Mesenchymal stem cell (in vitro differentiated cells and primary cell): ENCODE results near the gene CPXM2.

ENCODE experiments used
- DNase-seq: peaks from one replicate; pipeline ENCODE4 v3.0.0-alpha.2; 2013
- H2AFZ ChIP-seq: one replicate; pipeline ENCODE4 v1.6.1; 2013; ENCODE audit warnings: low read depth, mild to moderate bottlenecking, control low read depth, inconsistent platforms, low read length, moderate library complexity
- H2AK5ac ChIP-seq: 2 replicates; pipeline ENCODE4 v1.6.1; 2013; ENCODE audit warnings: low read length, moderate library complexity, mild to moderate bottlenecking, inconsistent platforms; ENCODE audit not compliant: severe bottlenecking
- H2BK120ac ChIP-seq: one replicate; pipeline ENCODE4 v1.6.1; 2013; ENCODE audit warnings: low read depth, mild to moderate bottlenecking, inconsistent platforms, low read length, moderate library complexity
- H2BK12ac ChIP-seq, 2 experiments: one replicate each; pipeline ENCODE4 v1.6.1; 2013; ENCODE audit warnings: inconsistent platforms in 2 of 2, low read length in 2 of 2, mild to moderate bottlenecking in 2 of 2, moderate library complexity in 2 of 2, control low read depth in 1 of 2
- H2BK15ac ChIP-seq: one replicate; pipeline ENCODE4 v1.6.1; 2013; ENCODE audit warnings: mild to moderate bottlenecking, low read depth, inconsistent platforms; ENCODE audit not compliant: poor library complexity, severe bottlenecking
- H2BK5ac ChIP-seq: 2 replicates; pipeline ENCODE4 v1.6.1; 2013; ENCODE audit warnings: low read depth, mild to moderate bottlenecking, low read length, control low read depth, inconsistent platforms; ENCODE audit not compliant: poor library complexity, severe bottlenecking
- H3K14ac ChIP-seq, 2 experiments: one replicate each; pipeline ENCODE4 v1.6.1; 2013; ENCODE audit warnings: inconsistent platforms in 2 of 2, low read length in 2 of 2, control low read depth in 1 of 2, mild to moderate bottlenecking in 1 of 2, moderate library complexity in 1 of 2
- H3K18ac ChIP-seq, 2 experiments: one replicate each; pipeline ENCODE4 v1.6.1; 2013; ENCODE audit warnings: inconsistent platforms in 2 of 2, low read length in 2 of 2, control low read depth in 1 of 2, low read depth in 1 of 2, mild to moderate bottlenecking in 1 of 2
- H3K23ac ChIP-seq, 2 experiments: one replicate each; pipeline ENCODE4 v1.6.1; 2013; ENCODE audit warnings: inconsistent platforms in 2 of 2, low read length in 2 of 2, mild to moderate bottlenecking in 2 of 2, moderate library complexity in 2 of 2, control low read depth in 1 of 2
- H3K27ac ChIP-seq: 2 replicates; pipeline ENCODE4 v1.5.1; 2013; ENCODE audit warnings: mild to moderate bottlenecking, moderate library complexity, low read length, control low read depth, inconsistent platforms; ENCODE audit not compliant: poor library complexity, severe bottlenecking
- H3K27me3 ChIP-seq, 2 experiments: 2 replicates each; pipeline versions ENCODE4 v1.6.1 to v1.7.0; 2013; ENCODE audit warnings: low read length in 2 of 2, mild to moderate bottlenecking in 2 of 2, moderate library complexity in 2 of 2, control low read depth in 1 of 2, inconsistent platforms in 1 of 2; ENCODE audit not compliant: control insufficient read depth in 1 of 2, insufficient read depth in 1 of 2
- H3K36me3 ChIP-seq, 2 experiments: 2 replicates each; pipeline versions ENCODE4 v1.6.1 to v1.7.0; 2013; ENCODE audit warnings: low read length in 2 of 2, control low read depth in 1 of 2, inconsistent platforms in 1 of 2, low read depth in 1 of 2, mild to moderate bottlenecking in 1 of 2; ENCODE audit not compliant: insufficient read depth in 2 of 2, control insufficient read depth in 1 of 2
- H3K4ac ChIP-seq, 2 experiments: one replicate each; pipeline ENCODE4 v1.6.1; 2013; ENCODE audit warnings: inconsistent platforms in 2 of 2, low read length in 2 of 2, mild to moderate bottlenecking in 2 of 2, moderate library complexity in 2 of 2, control low read depth in 1 of 2, low read depth in 1 of 2
- H3K4me1 ChIP-seq: 2 replicates; pipeline ENCODE4 v1.6.1; 2013; ENCODE audit warnings: low read depth, low read length, control low read depth; ENCODE audit not compliant: control insufficient read depth, insufficient read depth
- H3K4me2 ChIP-seq: 2 replicates; pipeline ENCODE4 v1.6.1; 2013; ENCODE audit warnings: low read length, mild to moderate bottlenecking, inconsistent platforms; ENCODE audit not compliant: poor library complexity, severe bottlenecking
- H3K4me3 ChIP-seq, 2 experiments: 2 replicates each; pipeline versions ENCODE4 v1.5.1 to v1.7.0; 2013; ENCODE audit warnings: low read length in 2 of 2, mild to moderate bottlenecking in 2 of 2, control low read depth in 1 of 2, low read depth in 1 of 2; ENCODE audit not compliant: insufficient read depth in 1 of 2
- H3K79me1 ChIP-seq: replicated peaks from 2 replicates; pipeline ENCODE4 v1.6.1; 2013; ENCODE audit warnings: mild to moderate bottlenecking, control low read depth, low read length, inconsistent platforms; ENCODE audit not compliant: poor library complexity, severe bottlenecking
- H3K9ac ChIP-seq: 2 replicates; pipeline ENCODE4 v1.7.0; 2013; ENCODE audit warnings: mild to moderate bottlenecking, low read length, moderate library complexity
- H3K9me3 ChIP-seq: 2 replicates; pipeline ENCODE4 v1.7.0; 2013; ENCODE audit warnings: mild to moderate bottlenecking, low read length; ENCODE audit not compliant: control insufficient read depth
- H4K8ac ChIP-seq: one replicate; pipeline ENCODE4 v1.6.1; 2013; ENCODE audit warnings: inconsistent platforms, mild to moderate bottlenecking, low read length, moderate library complexity
- H4K91ac ChIP-seq: one replicate; pipeline ENCODE4 v1.6.1; 2013; ENCODE audit warnings: mild to moderate bottlenecking, low read length, inconsistent platforms
- WGBS: methylation state at CpG from one replicate; pipeline ENCODE4 v1.1.7; 2013; ENCODE audit warnings: mixed read lengths; 5-methylcytosine and 5-hydroxymethylcytosine counted together

Gene CPXM2

GRCh38 chr10:123757853-123758252, 133.8 kb downstream of the CPXM2 start:
- H2BK5ac ChIP-seq = no peak overlapping the region
- no peaks in the 10 kb centered on the region for H3K27me3 ChIP-seq

GRCh38 chr10:123755061-123755460, 136.5 kb downstream of the CPXM2 start:
- H2BK12ac ChIP-seq = no peak overlapping the region
- H3K27me3 ChIP-seq = no peaks in the 10 kb centered on the region
- no peak overlapping the region for H2BK5ac ChIP-seq
- no peak overlapping the region for H3K9ac ChIP-seq
- no peak overlapping the region for H4K91ac ChIP-seq
- H4K8ac ChIP-seq = no peak overlapping the region
- H3K14ac ChIP-seq = no peak overlapping the region
- no peak overlapping the region for H2BK120ac ChIP-seq
- no peak overlapping the region for H3K4me3 ChIP-seq
- H3K79me1 ChIP-seq = no peaks in the 10 kb centered on the region
- H2AK5ac ChIP-seq = no peak overlapping the region
- no peaks in the 10 kb centered on the region for H3K9me3 ChIP-seq
- no peak overlapping the region for H2BK15ac ChIP-seq
- H3K27ac ChIP-seq = no peak overlapping the region
- no peak for DNase-seq
- no peak overlapping the region for H3K18ac ChIP-seq
- no peaks in the 10 kb centered on the region for H3K4me1 ChIP-seq
- WGBS = 54% methylated on average over 2 of the region's 2 CpGs
- no peak overlapping the region for H3K4ac ChIP-seq
- no peak overlapping the region for H3K23ac ChIP-seq
- no peak overlapping the region for H2AFZ ChIP-seq
- H3K4me2 ChIP-seq = no peak overlapping the region
- peaks cover 0 to 26% of the 10 kb centered on the region in 2 experiments for H3K36me3 ChIP-seq

More at GRCh38 chr10:123757853-123758252, 133.8 kb downstream of the CPXM2 start:
- H2BK12ac ChIP-seq = no peak overlapping the region
- no peak for DNase-seq
- no peak overlapping the region for H3K27ac ChIP-seq
- H4K8ac ChIP-seq = no peak overlapping the region
- WGBS = 69% methylated on average over 6 of the region's 6 CpGs
- H3K4me2 ChIP-seq = no peak overlapping the region
- no peak overlapping the region for H3K4ac ChIP-seq
- H2AK5ac ChIP-seq = no peak overlapping the region
- no peaks in the 10 kb centered on the region for H3K79me1 ChIP-seq
- H3K9me3 ChIP-seq = no peaks in the 10 kb centered on the region
- H3K14ac ChIP-seq = no peak overlapping the region
- no peak overlapping the region for H2AFZ ChIP-seq
- no peak overlapping the region for H4K91ac ChIP-seq
- no peak overlapping the region for H3K4me3 ChIP-seq
- no peak overlapping the region for H3K9ac ChIP-seq
- H3K18ac ChIP-seq = no peak overlapping the region
- H2BK15ac ChIP-seq = no peak overlapping the region
- no peak overlapping the region for H3K23ac ChIP-seq
- H3K36me3 ChIP-seq = peaks cover 0 to 28% of the 10 kb centered on the region in 2 experiments
- no peak overlapping the region for H2BK120ac ChIP-seq
- H3K4me1 ChIP-seq = no peaks in the 10 kb centered on the region

GRCh38 chr10:123754123-123754522, 137.5 kb downstream of the CPXM2 start:
- no peak overlapping the region for H3K4me3 ChIP-seq
- H3K4ac ChIP-seq = no peak overlapping the region
- H3K4me2 ChIP-seq = no peak overlapping the region

GRCh38 chr10:123751342-123752134, 140.1 kb downstream of the CPXM2 start:
- H3K27ac ChIP-seq = no peak overlapping the region
- no peak overlapping the region for H2BK12ac ChIP-seq
- H3K79me1 ChIP-seq = no peaks in the 10 kb centered on the region
- no peak for DNase-seq
- H3K9ac ChIP-seq = no peak overlapping the region
- H2AFZ ChIP-seq = no peak overlapping the region
- H4K8ac ChIP-seq = no peak overlapping the region
- H3K36me3 ChIP-seq = peaks cover 0 to 18% of the 10 kb centered on the region in 2 experiments
- no peak overlapping the region for H3K14ac ChIP-seq
- H4K91ac ChIP-seq = no peak overlapping the region
- H2BK15ac ChIP-seq = no peak overlapping the region
- H3K4me2 ChIP-seq = no peak overlapping the region
- H3K4me1 ChIP-seq = no peaks in the 10 kb centered on the region
- H2BK5ac ChIP-seq = no peak overlapping the region
- H3K18ac ChIP-seq = no peak overlapping the region
- no peak overlapping the region for H2AK5ac ChIP-seq
- H2BK120ac ChIP-seq = no peak overlapping the region
- H3K23ac ChIP-seq = no peak overlapping the region
- no peak overlapping the region for H3K4me3 ChIP-seq
- no peak overlapping the region for H3K4ac ChIP-seq
- 79% methylated on average over 10 of the region's 10 CpGs for WGBS
- no peaks in the 10 kb centered on the region for H3K27me3 ChIP-seq
- H3K9me3 ChIP-seq = no peaks in the 10 kb centered on the region

More at GRCh38 chr10:123754123-123754522, 137.5 kb downstream of the CPXM2 start:
- H3K9me3 ChIP-seq = no peaks in the 10 kb centered on the region
- no peak for DNase-seq
- no peak overlapping the region for H3K14ac ChIP-seq
- no peak overlapping the region for H2BK15ac ChIP-seq
- no peak overlapping the region for H3K27ac ChIP-seq
- H2BK5ac ChIP-seq = no peak overlapping the region
- H2AK5ac ChIP-seq = no peak overlapping the region
- WGBS = 82% methylated on average over 4 of the region's 4 CpGs
- H3K36me3 ChIP-seq = peaks cover 0 to 26% of the 10 kb centered on the region in 2 experiments
- H2AFZ ChIP-seq = no peak overlapping the region
- H4K91ac ChIP-seq = no peak overlapping the region
- no peak overlapping the region for H3K23ac ChIP-seq
- H3K9ac ChIP-seq = no peak overlapping the region
- H3K79me1 ChIP-seq = no peaks in the 10 kb centered on the region
- H3K27me3 ChIP-seq = no peaks in the 10 kb centered on the region
- H4K8ac ChIP-seq = no peak overlapping the region
- no peak overlapping the region for H2BK12ac ChIP-seq
- H2BK120ac ChIP-seq = no peak overlapping the region
- H3K4me1 ChIP-seq = no peaks in the 10 kb centered on the region
- H3K18ac ChIP-seq = no peak overlapping the region
